NCI-H1930 (cell line): ENCODE measurements around the gene IP6K1.
"Not testable (repeated sequence)": the region's sequence is repeated elsewhere in the genome, so short reads cannot be mapped to it uniquely, and the experiment has no call there.

Source experiments
- DNase-seq, 2 experiments: peaks; one replicate each; lab custom pipeline; 2025; lab: John Stamatoyannopoulos, UW

IP6K1 gene

DNA sequence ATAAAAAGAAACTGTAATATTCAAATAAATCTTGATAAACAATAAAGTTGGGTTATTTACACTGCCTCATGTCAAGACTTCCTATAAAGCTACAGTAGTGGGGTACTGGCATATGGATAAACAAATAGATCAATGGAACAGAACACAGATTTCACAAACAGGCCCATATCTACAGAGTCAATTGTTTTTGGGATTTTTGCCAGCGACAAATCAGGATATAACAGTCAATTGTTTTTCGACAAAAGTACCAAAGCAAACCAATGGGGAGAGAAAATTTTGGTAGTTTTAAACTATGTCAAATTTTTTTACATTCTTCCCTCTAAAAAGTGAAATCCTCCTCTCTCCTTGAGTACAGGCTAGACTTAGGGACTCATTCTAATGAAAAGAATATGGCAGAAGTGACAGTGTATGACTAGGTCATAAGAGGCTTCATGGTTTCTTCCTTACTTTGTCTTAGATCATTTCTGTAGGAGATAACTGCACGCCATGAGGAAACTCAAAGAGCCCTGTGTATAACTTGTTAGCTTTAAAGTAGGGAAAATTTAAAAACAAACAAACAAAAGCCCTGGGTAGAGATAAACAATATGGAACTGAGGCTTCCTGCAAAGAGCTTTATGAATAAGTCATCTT lies 16.9 kb downstream of the IP6K1 start:
- DNase-seq, result no peak

- no peak for DNase-seq
These were observed 22.4 kb downstream of the IP6K1 start for GRCh38 chr3:49763981-49764380.

DNA sequence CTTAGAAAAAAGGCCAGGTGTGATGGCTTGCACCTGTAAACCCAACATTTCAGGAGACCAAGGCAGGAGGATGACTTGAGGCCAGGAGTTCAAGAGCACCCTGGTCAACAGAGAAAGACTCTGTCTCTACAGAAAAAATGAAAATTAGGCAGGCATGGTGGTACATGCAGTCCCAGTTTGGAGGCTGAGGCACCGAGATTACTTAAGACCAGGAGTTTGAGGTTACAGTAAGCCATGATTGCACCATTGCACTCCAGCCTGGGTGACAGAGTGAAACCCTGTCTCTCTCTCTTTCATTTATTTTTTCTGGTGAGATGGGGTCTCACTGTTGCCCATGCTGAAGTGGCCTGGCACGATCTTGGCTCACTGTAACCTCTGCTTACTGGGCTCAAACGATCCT lies 24.7 kb downstream of the IP6K1 start:
- DNase-seq, result no peak

GRCh38 chr3:49759226-49759625 lies 27.1 kb downstream of the IP6K1 start:
- no peak for DNase-seq

DNA sequence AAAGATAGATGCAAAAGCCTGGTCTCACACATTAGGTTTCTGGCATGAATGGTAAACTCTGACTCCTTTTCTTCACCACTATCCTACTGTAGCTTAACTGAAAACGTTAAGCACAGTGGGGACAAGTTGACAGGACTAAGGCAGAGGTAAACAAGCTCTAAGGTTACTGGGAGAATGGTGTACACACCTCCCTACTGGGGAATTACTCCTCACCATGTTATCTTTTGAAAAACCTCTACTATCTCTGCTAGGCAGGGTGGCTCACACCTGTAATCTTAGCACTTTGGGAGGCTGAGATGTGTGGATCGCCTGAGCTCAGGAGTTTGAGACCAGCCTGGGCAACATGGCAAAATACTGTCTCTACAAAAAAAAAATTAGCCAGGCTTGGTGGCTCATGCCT lies 29.1 kb downstream of the IP6K1 start:
- no peak for DNase-seq

DNA sequence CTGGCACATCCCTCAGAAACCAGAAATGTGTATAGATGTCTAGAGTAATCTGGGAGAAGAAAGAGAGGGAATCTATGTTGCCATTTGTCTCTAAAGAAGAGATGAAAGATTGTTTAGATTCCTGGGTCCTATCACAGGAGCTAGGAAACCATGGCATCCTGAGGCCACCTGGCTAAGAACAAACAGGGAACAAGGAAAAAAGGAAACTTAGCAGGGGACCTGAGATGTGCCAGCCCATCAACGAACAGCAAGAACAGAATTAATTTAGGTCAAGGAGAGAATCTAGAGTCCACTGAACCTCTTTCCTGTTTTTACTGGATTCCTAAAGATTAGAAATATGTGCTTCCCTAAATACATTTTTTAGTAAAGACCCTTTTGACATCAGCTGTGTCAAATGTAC lies 30.3 kb downstream of the IP6K1 start:
- no peak for DNase-seq

GRCh38 chr3:49754536-49754935 lies 31.8 kb downstream of the IP6K1 start:
- DNase-seq, result no peak

- DNase-seq, result no peak
These were observed 34.8 kb downstream of the IP6K1 start for GRCh38 chr3:49751501-49751900.

GRCh38 chr3:49750056-49750455 lies 36.3 kb downstream of the IP6K1 start:
- no peak for DNase-seq

GRCh38 chr3:49748874-49749273 lies 37.5 kb downstream of the IP6K1 start:
- not testable (repeated sequence) for DNase-seq

- DNase-seq, result no peak
These were observed 38.4 kb downstream of the IP6K1 start for GRCh38 chr3:49747792-49748480.

GRCh38 chr3:49745986-49746385 lies 40.4 kb downstream of the IP6K1 start:
- no peak for DNase-seq

GRCh38 chr3:49740427-49740826 lies 45.9 kb downstream of the IP6K1 start:
- DNase-seq, result no peak

GRCh38 chr3:49738067-49738713 lies 48.2 kb downstream of the IP6K1 start:
- DNase-seq, result no peak

- DNase-seq, result no peak
These were observed 51.6 kb downstream of the IP6K1 start for GRCh38 chr3:49734752-49735151.

- DNase-seq, result no peak
These were observed 52.8 kb downstream of the IP6K1 start for GRCh38 chr3:49733551-49733950.

- DNase-seq, result no peak
These were observed 53.7 kb downstream of the IP6K1 start for GRCh38 chr3:49732597-49732996.

- DNase-seq, result no peak
These were observed 56.3 kb downstream of the IP6K1 start for GRCh38 chr3:49729966-49730609.

GRCh38 chr3:49727924-49728361 lies 58.4 kb downstream of the IP6K1 start:
- no peak for DNase-seq

GRCh38 chr3:49727154-49727923 lies 59.0 kb downstream of the IP6K1 start:
- DNase-seq, result no peak

GRCh38 chr3:49725906-49726681 lies 60.2 kb downstream of the IP6K1 start:
- DNase-seq, result no peak
